SU-DHL-6 (cell line): ENCODE data around the gene SLC30A7.

Source experiments
- H2AFZ ChIP-seq: fragments of 200-600 bp; sonication (generic); 2 replicates; pipeline ENCODE4 v1.6.1; 2014; ENCODE audit warnings: low read depth, mild to moderate bottlenecking, moderate library complexity, mixed read lengths, antibody characterized with exemption, low read length; ENCODE audit not compliant: severe bottlenecking
- H3F3A ChIP-seq: fragments of 200-600 bp; shearing (Covaris generic); 2 replicates; pipeline ENCODE4 v1.6.0; 2016; ENCODE audit warnings: antibody characterized with exemption, mild to moderate bottlenecking; ENCODE audit not compliant: insufficient read depth
- H3K27ac ChIP-seq: fragments of 200-600 bp; sonication (generic); 2 replicates; pipeline ENCODE4 v1.5.1; 2016; ENCODE audit warnings: low read depth, mild to moderate bottlenecking, low read length, moderate library complexity, mixed read lengths
- H3K27me3 ChIP-seq: fragments of 200-600 bp; sonication (generic), shearing (Covaris generic); 2 replicates; pipeline ENCODE4 v1.6.0; 2014; ENCODE audit warnings: mild to moderate bottlenecking, low read length
- H3K36me3 ChIP-seq: fragments of 200-600 bp; sonication (generic); 2 replicates; pipeline ENCODE4 v1.6.1; 2014; ENCODE audit warnings: mild to moderate bottlenecking, low read length, mixed read lengths
- H3K4me2 ChIP-seq: fragments of 300-600, 200-600 bp; shearing (Covaris generic), sonication (generic); 2 replicates; pipeline ENCODE4 v1.6.0; 2014; ENCODE audit warnings: low read length, low read depth, mild to moderate bottlenecking; ENCODE audit not compliant: poor library complexity, severe bottlenecking
- H3K4me3 ChIP-seq: fragments of 200-600 bp; sonication (generic); 2 replicates; pipeline ENCODE4 v1.5.1; 2014; ENCODE audit warnings: antibody characterized with exemption, low read length, mild to moderate bottlenecking, mixed read lengths; ENCODE audit not compliant: insufficient read depth, poor library complexity, severe bottlenecking
- H3K79me2 ChIP-seq: fragments of 200-600 bp; sonication (generic); 2 replicates; pipeline ENCODE4 v1.6.1; 2014; ENCODE audit warnings: mild to moderate bottlenecking, low read length, moderate library complexity; ENCODE audit not compliant: insufficient read depth
- H3K9ac ChIP-seq: fragments of 200-600 bp; sonication (generic); 2 replicates; pipeline ENCODE4 v1.7.0; 2014; ENCODE audit warnings: mild to moderate bottlenecking, low read length
- H3K9me2 ChIP-seq: fragments of 200-600 bp; sonication (generic); replicated peaks from 2 replicates; pipeline ENCODE4 v1.6.1; 2014; ENCODE audit warnings: low read length; ENCODE audit not compliant: insufficient read depth
- H3K9me3 ChIP-seq: fragments of 200-600 bp; sonication (generic); 2 replicates; pipeline ENCODE4 v1.6.1; 2014; ENCODE audit warnings: low read length, mixed read lengths; ENCODE audit not compliant: insufficient read depth
- H4K20me1 ChIP-seq: fragments of 200-600 bp; sonication (generic); 2 replicates; pipeline ENCODE4 v1.6.1; 2014; ENCODE audit warnings: low read depth, mild to moderate bottlenecking, antibody characterized with exemption, low read length, moderate library complexity, mixed read lengths
- CTCF ChIP-seq: fragments of 200-600 bp; sonication (generic); IDR thresholded peaks from one replicate; pipeline ENCODE4 v1.5.1; 2017; ENCODE audit warnings: antibody characterized with exemption, mild to moderate bottlenecking, low read length, moderate library complexity; ENCODE audit not compliant: insufficient read depth, poor library complexity, severe bottlenecking
- EZH2phosphoT487 ChIP-seq: fragments of 200-600 bp; sonication (generic), shearing (Covaris generic); conservative IDR thresholded peaks from 2 replicates; pipeline ENCODE4 v1.6.1; 2018; ENCODE audit warnings: mild to moderate bottlenecking, antibody characterized with exemption, low read length, moderate library complexity, mixed read lengths

Gene SLC30A7

DNA sequence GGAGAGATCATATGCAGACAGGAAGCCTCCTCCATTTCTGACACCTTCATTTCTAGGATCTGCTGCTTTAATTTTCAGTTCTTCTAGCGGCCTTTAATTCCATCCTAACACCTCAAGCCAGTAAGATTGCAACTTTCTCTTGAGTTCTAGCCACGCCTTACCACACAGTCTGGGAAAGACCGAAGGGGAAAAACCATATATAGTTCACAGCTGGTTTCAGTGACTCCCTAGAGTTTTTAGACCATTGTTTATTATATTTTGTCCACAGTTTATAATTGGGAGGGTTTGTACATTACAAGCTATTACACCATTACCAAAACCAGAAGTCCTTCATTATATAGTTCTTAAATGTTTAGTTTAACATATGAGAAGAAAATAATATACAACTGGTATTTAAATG lies 92.2 kb downstream of the SLC30A7 start:
- Histone ChIP-seq H3K79me2 (no peaks in the 10 kb centered on the region), H3K4me2 (no peak overlapping the region), H3K27me3 (no peaks in the 10 kb centered on the region), H3K9me3 (no peaks in the 10 kb centered on the region), H3K27ac (no peak overlapping the region), H2AFZ (no peak overlapping the region), H3K9ac (no peak overlapping the region), H3K36me3 (peaks cover 10% of the 10 kb centered on the region; the same call in 1 of the 2 replicates), H3F3A (no peaks in the 10 kb centered on the region), H4K20me1 (no peaks in the 10 kb centered on the region), H3K9me2 (no peaks in the 10 kb centered on the region), H3K4me3 (no peak overlapping the region)
- TF ChIP-seq CTCF (no peak), EZH2phosphoT487 (no peak)

GRCh38 chr1:100989306-100990077 lies 93.6 kb downstream of the SLC30A7 start:
- Histone ChIP-seq H3K9me2 (no peaks in the 10 kb centered on the region), H3K36me3 (peaks cover 10% of the 10 kb centered on the region; the same call in 1 of the 2 replicates), H3K4me2 (no peak overlapping the region), H3K9ac (no peak overlapping the region), H3K9me3 (no peaks in the 10 kb centered on the region), H3K79me2 (no peaks in the 10 kb centered on the region), H3K27ac (no peak overlapping the region), H2AFZ (no peak overlapping the region), H4K20me1 (no peaks in the 10 kb centered on the region), H3F3A (no peaks in the 10 kb centered on the region), H3K27me3 (no peaks in the 10 kb centered on the region), H3K4me3 (no peak overlapping the region)
- no peak for TF ChIP-seq EZH2phosphoT487
- no peak for TF ChIP-seq CTCF

GRCh38 chr1:100995198-100995988 lies 99.5 kb downstream of the SLC30A7 start:
- no peak overlapping the region for H3K9ac ChIP-seq
- H3K4me3 ChIP-seq = no peak overlapping the region
- no peaks in the 10 kb centered on the region for H4K20me1 ChIP-seq
- H3K9me3 ChIP-seq = no peaks in the 10 kb centered on the region
- no peaks in the 10 kb centered on the region for H3K79me2 ChIP-seq
- H3K36me3 ChIP-seq = peaks cover 7% of the 10 kb centered on the region; the same call in 1 of the 2 replicates
- no peak overlapping the region for H3K27ac ChIP-seq
- no peaks in the 10 kb centered on the region; the same call in 1 of the 2 replicates for H3F3A ChIP-seq
- H2AFZ ChIP-seq = no peak overlapping the region
- no peak for TF ChIP-seq CTCF
- TF ChIP-seq EZH2phosphoT487 = no peak
- no peaks in the 10 kb centered on the region for H3K9me2 ChIP-seq
- H3K4me2 ChIP-seq = no peak overlapping the region
- no peaks in the 10 kb centered on the region for H3K27me3 ChIP-seq
